Measurements from ENCODE around the gene USO1. TPM values are rescaled to one million over a fixed set of nuclear protein-coding genes. Genes with fewer than 3 reads are reported as not detected.
"Not testable (repeated sequence)": the region's sequence is repeated elsewhere in the genome, so short reads cannot be mapped to it uniquely, and the experiment has no call there.

Gene USO1
- total and polyA plus RNA-seq, 2 experiments from 2014 or later = 113 to 277 TPM

- Histone ChIP-seq H3K79me2 (replicated peaks; ENCODE audit: insufficient read depth) (peaks cover 94% of the 10 kb centered on the region), H3K27me3 (ENCODE audit: insufficient read depth) (no peaks in the 10 kb centered on the region), H4K20me1 (replicated peaks; ENCODE audit: insufficient read depth) (peaks cover 18% of the 10 kb centered on the region), H3K36me3 (ENCODE audit: insufficient read depth) (no peaks in the 10 kb centered on the region), H3K4me3 (peak overlapping the region; percentile 68), H3K9me2 (ENCODE audit: insufficient read depth) (no peaks in the 10 kb centered on the region), H3F3A (replicated peaks; ENCODE audit: low read depth) (no peaks in the 10 kb centered on the region), H3K4me1 (ENCODE audit: insufficient read depth) (peaks cover 36% of the 10 kb centered on the region), H3K4me2 (peak overlapping the region; percentile 80), H3K27ac (ENCODE audit: low read depth) (peak overlapping the region; percentile 91), H2AFZ (no peak overlapping the region)
- H3K4me3 Mint-ChIP-seq = peak overlapping the region; percentile 98
- DNase-seq (ENCODE audit: low spot score) = peak; percentile 80
- H3K36me3 Mint-ChIP-seq (ENCODE audit: low read depth) = peaks cover 9% of the 10 kb centered on the region; the same call in 1 of the 3 replicates
- H3K9me3 Mint-ChIP-seq = no peaks in the 10 kb centered on the region
- peak overlapping the region; percentile 99 for H3K27ac Mint-ChIP-seq
- H3K4me1 Mint-ChIP-seq = peaks cover 36% of the 10 kb centered on the region
- TF ChIP-seq REST (IDR thresholded peaks at IDR 0.05; ENCODE audit: unreplicated experiment) = no peak
- no peak for TF ChIP-seq NANOG (IDR thresholded peaks at IDR 0.05; ENCODE audit: borderline replicate concordance)
- peaks cover 15% of the 10 kb centered on the region for H3K27me3 Mint-ChIP-seq (ENCODE audit: insufficient read depth, low read depth, poor library complexity)
- ATAC-seq = peak; percentile 69
Measured at GRCh38 chr4:75724867-75725724, 719 bp downstream of the USO1 start.

- H3K4me3 Mint-ChIP-seq = peak overlapping the region; percentile 98
- not testable (repeated sequence) for DNase-seq (ENCODE audit: low spot score); ATAC-seq; H3K27me3 ChIP-seq (ENCODE audit: insufficient read depth); H3K9me3 Mint-ChIP-seq; H3K36me3 ChIP-seq (ENCODE audit: insufficient read depth); H2AFZ ChIP-seq; H3F3A ChIP-seq (replicated peaks; ENCODE audit: low read depth); H3K36me3 Mint-ChIP-seq (ENCODE audit: low read depth); H3K9me2 ChIP-seq (ENCODE audit: insufficient read depth); H3K27ac ChIP-seq (ENCODE audit: low read depth)
- H3K4me1 ChIP-seq (ENCODE audit: insufficient read depth) = peaks cover 36% of the 10 kb centered on the region
- H3K4me1 Mint-ChIP-seq = peaks cover 36% of the 10 kb centered on the region
- H3K4me2 ChIP-seq = peak overlapping the region; percentile 80
- H3K27me3 Mint-ChIP-seq (ENCODE audit: insufficient read depth, low read depth, poor library complexity) = peaks cover 15% of the 10 kb centered on the region
- peak overlapping the region; percentile 89 for H3K27ac Mint-ChIP-seq
- peaks cover 23% of the 10 kb centered on the region for H4K20me1 ChIP-seq (replicated peaks; ENCODE audit: insufficient read depth)
- peak overlapping the region; percentile 68 for H3K4me3 ChIP-seq
- H3K79me2 ChIP-seq (replicated peaks; ENCODE audit: insufficient read depth) = peaks cover 94% of the 10 kb centered on the region
Measured at GRCh38 chr4:75725942-75726538, 1.7 kb downstream of the USO1 start.

- peak overlapping the region; percentile 98 for H3K4me3 Mint-ChIP-seq
- H3K27ac ChIP-seq (ENCODE audit: low read depth) = peak overlapping the region; percentile 26; the same call in 1 of the 2 replicates
- H3K4me1 ChIP-seq (ENCODE audit: insufficient read depth) = peaks cover 33% of the 10 kb centered on the region
- no peaks in the 10 kb centered on the region for H3K27me3 ChIP-seq (ENCODE audit: insufficient read depth)
- DNase-seq (ENCODE audit: low spot score) = no peak
- no peaks in the 10 kb centered on the region for H3F3A ChIP-seq (replicated peaks; ENCODE audit: low read depth)
- H3K36me3 ChIP-seq (ENCODE audit: insufficient read depth) = no peaks in the 10 kb centered on the region
- H3K4me3 ChIP-seq = peak overlapping the region; percentile 68
- H3K4me1 Mint-ChIP-seq = peaks cover 35% of the 10 kb centered on the region
- H3K9me3 Mint-ChIP-seq = no peaks in the 10 kb centered on the region
- peaks cover 94% of the 10 kb centered on the region for H3K79me2 ChIP-seq (replicated peaks; ENCODE audit: insufficient read depth)
- H3K4me2 ChIP-seq = peak overlapping the region; percentile 80
- peaks cover 27% of the 10 kb centered on the region for H4K20me1 ChIP-seq (replicated peaks; ENCODE audit: insufficient read depth)
- ATAC-seq = no peak
- H3K27ac Mint-ChIP-seq = no peak overlapping the region; the same call in 1 of the 2 replicates
- no peaks in the 10 kb centered on the region for H3K9me2 ChIP-seq (ENCODE audit: insufficient read depth)
- peaks cover 15% of the 10 kb centered on the region for H3K27me3 Mint-ChIP-seq (ENCODE audit: insufficient read depth, low read depth, poor library complexity)
- H2AFZ ChIP-seq = no peak overlapping the region
- peaks cover 9% of the 10 kb centered on the region; the same call in 1 of the 3 replicates for H3K36me3 Mint-ChIP-seq (ENCODE audit: low read depth)
- TF ChIP-seq CTCF (conservative IDR thresholded peaks at IDR 0.05; ENCODE audit: low read depth in 2 of 2) = no peak
Measured at GRCh38 chr4:75726577-75726976, 2.2 kb downstream of the USO1 start.

Data from GM23338 (cell line).